HepG2 (cell line): ENCODE data around the gene FAHD1. TPM values are rescaled to one million over a fixed set of nuclear protein-coding genes. Genes with fewer than 3 reads are reported as not detected.

Experiments used
- ATAC-seq: fragments of 200-7000 bp; cut with Tn5 transposase; 3 replicates; pipeline ENCODE4 v1.9.1; 2020; ENCODE audit warnings: mild to moderate bottlenecking, moderate library complexity
- BruUV-seq: library from RNA; stranded (reverse); fragments of 400-500 nt; replicated peaks from 2 replicates; lab custom pipeline; 2021; lab: Mats Ljungman, UMichigan
- CTCF ChIA-PET: fragments of 300-600 bp; formaldehyde crosslinking; extraction: SDS; loops from one replicate; lab custom pipeline; 2021; ENCODE audit warnings: low total read pairs, inconsistent platforms, low intra/inter-chr PET ratio; lab: Yijun Ruan, JAX
- POLR2A ChIA-PET: fragments of 350-600 bp; sonication (Branson Sonifier 250); formaldehyde crosslinking; loops from one replicate; lab custom pipeline; 2020; ENCODE audit warnings: antibody characterized with exemption, inconsistent platforms; lab: Yijun Ruan, JAX
- DNase-seq: peaks from one replicate; pipeline ENCODE4 v3.0.0-alpha.2; 2015; ENCODE audit warnings: low spot score
- FAIRE-seq: peaks from 3 replicates; lab custom pipeline; 2011; peaks lifted over from hg19 to GRCh38; lab: Jason Lieb, UNC
- H2AFZ ChIP-seq: one replicate; pipeline ENCODE4 v1.6.1; 2011; ENCODE audit warnings: low read length, inconsistent platforms
- H3K27ac ChIP-seq: fragments of 300-600 bp; 3 replicates; pipeline ENCODE4 v1.8.0; 2011; ENCODE audit warnings: mixed run types, mild to moderate bottlenecking, mixed read lengths, low read length, inconsistent platforms; ENCODE audit not compliant: insufficient read depth; ENCODE audit errors: extremely low read length
- H3K27me3 ChIP-seq, 2 experiments: fragments of 200-600 bp in 1 of 2; 2 replicates in 1 of 2; 3 replicates in 1 of 2; pipeline versions ENCODE4 v1.6.0 to v1.8.0; 2011; ENCODE audit warnings: low read length in 2 of 2, mild to moderate bottlenecking in 2 of 2, moderate library complexity in 2 of 2, inconsistent platforms in 1 of 2; ENCODE audit not compliant: insufficient read depth in 2 of 2, control insufficient read depth in 1 of 2
- H3K36me3 ChIP-seq, 2 experiments: fragments of 200-600 bp in 1 of 2; replicated peaks in 1 of 2; 2 replicates in 1 of 2; 3 replicates in 1 of 2; pipeline versions ENCODE4 v1.5.1 to v1.8.0; 2011; ENCODE audit warnings: low read length in 2 of 2, inconsistent platforms in 1 of 2; ENCODE audit not compliant: insufficient read depth in 2 of 2, control insufficient read depth in 1 of 2
- H3K4me1 ChIP-seq: 2 replicates; pipeline ENCODE4 v1.5.1; 2012; ENCODE audit warnings: low read length, inconsistent platforms; ENCODE audit not compliant: insufficient read depth
- H3K4me2 ChIP-seq: 2 replicates; pipeline ENCODE4 v1.6.0; 2011; ENCODE audit warnings: low read depth, low read length, inconsistent platforms
- H3K4me3 ChIP-seq, 3 experiments: fragments of 200-600 bp in 1 of 3; sonication (generic), shearing (Covaris generic) in 1 of 3; replicated peaks in 1 of 3; 2 replicates each; pipeline ENCODE4 v1.5.1; 2011 to 2016; ENCODE audit warnings: low read length in 3 of 3, inconsistent platforms in 2 of 3, low read depth in 2 of 3, mild to moderate bottlenecking in 2 of 3, control low read depth in 1 of 3, mixed read lengths in 1 of 3; ENCODE audit not compliant: insufficient read depth in 1 of 3
- H3K79me2 ChIP-seq: one replicate; pipeline ENCODE4 v1.6.1; 2011; ENCODE audit warnings: low read length, inconsistent platforms; ENCODE audit not compliant: insufficient read depth
- H3K9ac ChIP-seq: 2 replicates; pipeline ENCODE4 v1.6.0; 2011; ENCODE audit warnings: mild to moderate bottlenecking, low read depth, low read length, inconsistent platforms; ENCODE audit not compliant: insufficient read depth
- H3K9me3 ChIP-seq: 2 replicates; pipeline ENCODE4 v1.5.1; 2012; ENCODE audit warnings: mild to moderate bottlenecking, low read length
- H4K20me1 ChIP-seq: 2 replicates; pipeline ENCODE4 v1.6.0; 2011; ENCODE audit warnings: inconsistent platforms, mild to moderate bottlenecking, low read length, moderate library complexity; ENCODE audit not compliant: insufficient read depth
- CHD4 ChIP-seq: fragments of 200-600 bp; sonication (generic); IDR thresholded peaks from 2 replicates; pipeline ENCODE4 v1.7.0; 2017; ENCODE audit warnings: mild to moderate bottlenecking, low read length, borderline replicate concordance
- FOXA1 ChIP-seq, 2 experiments: fragments of 450-650 bp in 1 of 2; sonication (generic) in 1 of 2; formaldehyde crosslinking in 1 of 2; IDR thresholded peaks; 2 replicates each; pipeline versions ENCODE4 v1.4.0 to v1.6.1; 2016 to 2020; ENCODE audit warnings: missing genetic modification reagents in 1 of 2
- GABPB1 ChIP-seq: IDR thresholded peaks from 2 replicates; pipeline ENCODE4 v1.6.1; 2016; ENCODE audit warnings: mild to moderate bottlenecking, missing genetic modification reagents, moderate library complexity, missing compliant biosample characterization
- GZF1 ChIP-seq: sonication (generic); formaldehyde crosslinking; IDR thresholded peaks from 2 replicates; pipeline ENCODE4 v1.5.1; 2020; ENCODE audit warnings: mild to moderate bottlenecking, missing genetic modification reagents
- IRF1 ChIP-seq: sonication (generic); formaldehyde crosslinking; IDR thresholded peaks from 2 replicates; pipeline ENCODE4 v1.4.0; 2020; ENCODE audit warnings: low read depth, mild to moderate bottlenecking, missing genetic modification reagents
- PHF5A ChIP-seq: IDR thresholded peaks from one replicate; pipeline ENCODE4 v1.6.1; 2018; ENCODE audit warnings: low read depth, missing genetic modification reagents; ENCODE audit not compliant: unreplicated experiment
- SNAPC4 ChIP-seq: sonication (generic); formaldehyde crosslinking; IDR thresholded peaks from 2 replicates; pipeline ENCODE4 v1.4.0; 2020; ENCODE audit warnings: mild to moderate bottlenecking, missing genetic modification reagents
- ZNF264 ChIP-seq: sonication (generic); formaldehyde crosslinking; IDR thresholded peaks from 2 replicates; pipeline ENCODE4 v1.4.0; 2020; ENCODE audit warnings: missing genetic modification reagents
- ZNF598 ChIP-seq: sonication (generic); formaldehyde crosslinking; IDR thresholded peaks from 2 replicates; pipeline ENCODE4 v1.5.1; 2020; ENCODE audit warnings: mild to moderate bottlenecking, missing genetic modification reagents, borderline replicate concordance
- WGBS: methylation state at CpG from one replicate; pipeline ENCODE4 v1.1.6; 2017; ENCODE audit warnings: low lambda C conversion rate; 5-methylcytosine and 5-hydroxymethylcytosine counted together
- in situ Hi-C: cut with HindIII; loops from 2 replicates; pipeline ENCODE4 v1.10.0; 2017; ENCODE audit warnings: low pct_unique_long_range_greater_than_20kb; ENCODE audit not compliant: extremely low pct_ligation_motif_present
- intact Hi-C: fragments of 100-400 bp; cut with micrococcal nuclease; formaldehyde crosslinking; loops from one replicate; pipeline ENCODE4 v1.10.0; 2022; ENCODE audit not compliant: unreplicated experiment
- polyA plus RNA-seq, 8 experiments: library from polyadenylated mRNA; depleted of rRNA in 3 of 8; stranded (reverse) in 7 of 8; unstranded in 1 of 8; fragments of >200 nt; fragmentation: Illumina TruSeq in 4 of 8; extraction: Trizol in 4 of 8; gene quantifications; 2 replicates each; pipeline versions ENCODE4 v1.2.1 to v1.2.3, GENCODE V29; 2011 to 2016; ENCODE audit warnings: low read depth in 4 of 8, missing spikeins in 1 of 8, mixed read lengths in 1 of 8; ENCODE audit not compliant: insufficient read depth in 1 of 8
- total RNA-seq, 5 experiments: library from RNA; depleted of rRNA; stranded (reverse); fragments of >200 nt; fragmentation: Illumina TruSeq; extraction: Trizol; gene quantifications; 2 replicates each; pipeline ENCODE4 v1.2.3, GENCODE V29; 2016; ENCODE audit warnings: low read depth in 1 of 5
- TF ChIP-seq, protein P1 (sequence below): sonication (generic); formaldehyde crosslinking; conservative IDR thresholded peaks from 2 replicates; pipeline ENCODE4 v1.8.0; 2022; ENCODE audit warnings: mild to moderate bottlenecking, moderate library complexity, missing genetic modification reagents

Gene FAHD1
- total and polyA plus RNA-seq, 2 of the 13 experiments (the other 11 are each of a cell fraction or from before 2014, with no cell fraction given) = 39.0 to 45.3 TPM

DNA sequence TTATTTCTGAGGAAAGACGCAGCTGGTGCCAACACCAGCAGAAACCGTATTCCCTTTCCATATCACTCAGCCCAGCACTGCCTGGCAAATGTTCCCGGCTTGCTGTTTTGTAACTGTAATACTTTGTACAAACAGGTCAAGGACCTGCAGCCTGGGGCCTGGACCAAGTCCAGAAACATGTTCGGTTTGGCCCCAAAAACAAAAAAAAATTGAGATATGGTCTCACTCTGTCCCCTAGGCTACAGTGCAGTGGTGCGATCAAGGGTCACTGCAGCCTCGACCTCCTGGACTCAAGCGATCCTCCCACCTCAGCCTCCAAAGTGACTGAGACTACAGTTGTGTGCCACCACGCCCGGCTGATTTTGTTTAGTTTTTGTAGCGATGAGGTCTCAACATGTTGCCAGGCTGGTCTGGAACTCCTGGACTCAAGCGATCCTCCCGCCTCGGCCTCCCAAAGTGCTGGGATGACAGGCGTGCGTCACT is 1.6 kb upstream of the FAHD1 start:
- in situ Hi-C loops = no loop called here
- Histone ChIP-seq H2AFZ (no peak overlapping the region), H3K4me1 (peaks cover 39% of the 10 kb centered on the region), H3K9ac (peak overlapping the region; percentile 71), H3K79me2 (peaks cover 49% of the 10 kb centered on the region), H3K27ac (peak overlapping the region; percentile 73), H3K4me3 (peak overlapping the region; percentile 53 to 92 (median 72)), H3K27me3 (no peaks in the 10 kb centered on the region; a peak in 1 of 5 replicates), H3K9me3 (no peaks in the 10 kb centered on the region), H3K36me3 (peaks cover 11 to 23% of the 10 kb centered on the region in 2 experiments; a peak in 4 of 5 replicates), H3K4me2 (peak overlapping the region; percentile 81), H4K20me1 (peaks cover 5% of the 10 kb centered on the region; the same call in 1 of the 2 replicates)
- BruUV-seq = TSS peak; percentile 51
- FAIRE-seq = peak; percentile 92
- intact Hi-C loops = loop anchor here (5.0 kb wide), 1 partner anchor 43 kb away; the partner anchor contains the start of genes NUBP2 and SPSB3
- ChIA-PET POLR2A (interaction anchor here (1.0 to 5.7 kb wide), 10 partner anchors 8 to 139 kb away, joined by 3 to 49 read pairs (median 8); partner anchors contain the start of genes EME2, IGFALS, MRPS34 and NUBP2), CTCF (no interaction called here)
- DNase-seq = peak; percentile 64
- WGBS = 0% methylated on average over 14 of the region's 15 CpGs
- ATAC-seq = peak; percentile 29
- TF ChIP-seq, protein P1, sequence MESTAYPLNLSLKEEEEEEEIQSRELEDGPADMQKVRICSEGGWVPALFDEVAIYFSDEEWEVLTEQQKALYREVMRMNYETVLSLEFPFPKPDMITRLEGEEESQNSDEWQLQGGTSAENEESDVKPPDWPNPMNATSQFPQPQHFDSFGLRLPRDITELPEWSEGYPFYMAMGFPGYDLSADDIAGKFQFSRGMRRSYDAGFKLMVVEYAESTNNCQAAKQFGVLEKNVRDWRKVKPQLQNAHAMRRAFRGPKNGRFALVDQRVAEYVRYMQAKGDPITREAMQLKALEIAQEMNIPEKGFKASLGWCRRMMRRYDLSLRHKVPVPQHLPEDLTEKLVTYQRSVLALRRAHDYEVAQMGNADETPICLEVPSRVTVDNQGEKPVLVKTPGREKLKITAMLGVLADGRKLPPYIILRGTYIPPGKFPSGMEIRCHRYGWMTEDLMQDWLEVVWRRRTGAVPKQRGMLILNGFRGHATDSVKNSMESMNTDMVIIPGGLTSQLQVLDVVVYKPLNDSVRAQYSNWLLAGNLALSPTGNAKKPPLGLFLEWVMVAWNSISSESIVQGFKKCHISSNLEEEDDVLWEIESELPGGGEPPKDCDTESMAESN (CRISPR knock-in tag) = 0 out of 2 replicates have a peak, but pooled peaks have one; percentile 11
- TF ChIP-seq CHD4 = peak; percentile 75; the same call in 1 of the 2 replicates
- TF ChIP-seq ZNF598 (CRISPR knock-in tag) = 0 out of 2 replicates have a peak, but pooled peaks have one; percentile 66
- no peak for TF ChIP-seq FOXA1 (IDR thresholded peaks at IDR 0.05)
- TF ChIP-seq FOXA1 (CRISPR knock-in tag; IDR thresholded peaks at IDR 0.05) = peak; percentile 30; the same call in 1 of the 2 replicates
- TF ChIP-seq IRF1 (CRISPR knock-in tag) = 0 out of 2 replicates have a peak, but pooled peaks have one; percentile 29
- TF ChIP-seq GZF1 (CRISPR knock-in tag) = 0 out of 2 replicates have a peak, but pooled peaks have one; percentile 33
- peak; percentile 80; the same call in 1 of the 2 replicates for TF ChIP-seq ZNF264 (CRISPR knock-in tag)
- no peak for TF ChIP-seq GABPB1 (CRISPR knock-in tag)
- TF ChIP-seq PHF5A (CRISPR knock-in tag) = no peak
- 0 out of 2 replicates have a peak, but pooled peaks have one; percentile 48 for TF ChIP-seq SNAPC4 (CRISPR knock-in tag)
